Endothelial cell of umbilical vein (primary cell): ENCODE measurements around the gene JMJD6. TPM values are rescaled to one million over a fixed set of nuclear protein-coding genes. Genes with fewer than 3 reads are reported as not detected.

ENCODE experiments used
- BruUV-seq: library from RNA; stranded (reverse); fragments of 400-500 nt; replicated peaks from 2 replicates; lab custom pipeline; 2021; lab: Mats Ljungman, UMichigan
- CTCF ChIA-PET: fragments of 300-600, 350-600 bp; sonication (Branson Sonifier 250); formaldehyde crosslinking; loops from one replicate; lab custom pipeline; 2021; ENCODE audit warnings: antibody characterized with exemption, inconsistent platforms; lab: Charles Lee
- POLR2A ChIA-PET: fragments of 300-600, 350-600 bp; sonication (Branson Sonifier 250); formaldehyde crosslinking; loops from one replicate; lab custom pipeline; 2021; ENCODE audit warnings: antibody characterized with exemption, inconsistent platforms; lab: Charles Lee
- DNase-seq: peaks from one replicate; pipeline ENCODE4 v3.0.0-alpha.2; 2011; ENCODE audit warnings: low read depth, low spot score
- FAIRE-seq: peaks from 2 replicates; lab custom pipeline; 2011; peaks lifted over from hg19 to GRCh38; lab: Jason Lieb, UNC
- H2AFZ ChIP-seq: 2 replicates; pipeline ENCODE4 v1.6.0; 2012; ENCODE audit warnings: low read depth, low read length, control low read depth, inconsistent platforms
- H3K27ac ChIP-seq: 2 replicates; pipeline ENCODE4 v1.5.1; 2011; ENCODE audit warnings: low read depth, mild to moderate bottlenecking, control low read depth, low read length, moderate library complexity; ENCODE audit not compliant: insufficient read depth
- H3K27me3 ChIP-seq, 2 experiments: 2 replicates each; pipeline versions ENCODE4 v1.6.0 to v1.6.1; 2011; ENCODE audit warnings: low read length in 2 of 2, mixed read lengths in 1 of 2; ENCODE audit not compliant: control insufficient read depth in 2 of 2, insufficient read depth in 2 of 2
- H3K36me3 ChIP-seq, 2 experiments: 2 replicates in 1 of 2; 3 replicates in 1 of 2; pipeline ENCODE4 v1.5.1; 2011; ENCODE audit warnings: low read length in 2 of 2, mild to moderate bottlenecking in 1 of 2, moderate library complexity in 1 of 2; ENCODE audit not compliant: control insufficient read depth in 2 of 2, insufficient read depth in 2 of 2; ENCODE audit errors: extremely low read depth in 1 of 2
- H3K4me1 ChIP-seq: 3 replicates; pipeline ENCODE4 v1.5.1; 2011; ENCODE audit warnings: mild to moderate bottlenecking, low read length; ENCODE audit not compliant: control insufficient read depth, insufficient read depth; ENCODE audit errors: extremely low read depth
- H3K4me2 ChIP-seq: 2 replicates; pipeline ENCODE4 v1.6.1; 2011; ENCODE audit warnings: low read length, control low read depth, mixed read lengths; ENCODE audit not compliant: insufficient read depth
- H3K4me3 ChIP-seq, 3 experiments: fragments of 200-600 bp in 1 of 3; sonication (generic), shearing (Covaris generic) in 1 of 3; replicated peaks in 1 of 3; 2 replicates each; pipeline ENCODE4 v1.5.1; 2011 to 2016; ENCODE audit warnings: control low read depth in 3 of 3, low read length in 3 of 3, mild to moderate bottlenecking in 2 of 3, inconsistent platforms in 1 of 3, low read depth in 1 of 3, moderate library complexity in 1 of 3; ENCODE audit not compliant: insufficient read depth in 1 of 3
- H3K79me2 ChIP-seq: 2 replicates; pipeline ENCODE4 v1.6.0; 2012; ENCODE audit warnings: low read length, inconsistent platforms; ENCODE audit not compliant: control insufficient read depth, insufficient read depth
- H3K9ac ChIP-seq: replicated peaks from 2 replicates; pipeline ENCODE3; 2011; ENCODE audit warnings: low read length, control low read depth; ENCODE audit not compliant: insufficient read depth; ENCODE audit errors: extremely low read depth
- H3K9me1 ChIP-seq: replicated peaks from 3 replicates; pipeline ENCODE4 v1.6.0; 2011; ENCODE audit warnings: mild to moderate bottlenecking, low read length; ENCODE audit not compliant: control insufficient read depth, insufficient read depth; ENCODE audit errors: extremely low read depth
- H3K9me3 ChIP-seq: replicated peaks from 2 replicates; pipeline ENCODE4 v1.5.1; 2012; ENCODE audit warnings: low read length, inconsistent platforms; ENCODE audit not compliant: control insufficient read depth, insufficient read depth
- H4K20me1 ChIP-seq: replicated peaks from 2 replicates; pipeline ENCODE3; 2011; ENCODE audit warnings: mild to moderate bottlenecking, low read length; ENCODE audit not compliant: control insufficient read depth, insufficient read depth; ENCODE audit errors: extremely low read depth
- CTCF ChIP-seq, 2 donors: IDR thresholded peaks; 1 replicate in 1 of 2; 2 replicates in 1 of 2; pipeline ENCODE4 v1.5.1; 2011; ENCODE audit warnings: low read length in 2 of 2, mild to moderate bottlenecking in 2 of 2, moderate library complexity in 2 of 2, control low read depth in 1 of 2, inconsistent platforms in 1 of 2, low read depth in 1 of 2; ENCODE audit not compliant: insufficient read depth in 1 of 2; ENCODE audit errors: extremely low read depth in 1 of 2
- EZH2 ChIP-seq: IDR thresholded peaks from 2 replicates; pipeline ENCODE4 v1.6.1; 2012; ENCODE audit warnings: borderline replicate concordance, low read depth, mild to moderate bottlenecking, moderate library complexity, low read length, inconsistent platforms; ENCODE audit not compliant: severe bottlenecking
- FOS ChIP-seq: IDR thresholded peaks from 2 replicates; pipeline ENCODE4 v1.6.1; 2011; ENCODE audit warnings: mild to moderate bottlenecking, low read length, moderate library complexity, borderline replicate concordance; ENCODE audit not compliant: insufficient read depth
- GATA2 ChIP-seq: IDR thresholded peaks from 2 replicates; pipeline ENCODE4 v1.7.0; 2011; ENCODE audit warnings: low read depth, mild to moderate bottlenecking, moderate library complexity, mixed read lengths, low read length; ENCODE audit not compliant: insufficient read length, insufficient read depth
- JUN ChIP-seq: IDR thresholded peaks from 2 replicates; pipeline ENCODE4 v1.6.1; 2011; ENCODE audit warnings: borderline replicate concordance, low read depth; ENCODE audit not compliant: insufficient read length, insufficient read depth
- MAX ChIP-seq: IDR thresholded peaks from 2 replicates; pipeline ENCODE4 v1.6.1; 2011; ENCODE audit not compliant: insufficient read depth, insufficient read length
- MYC ChIP-seq: IDR thresholded peaks from one replicate; pipeline ENCODE4 v1.6.1; 2011; ENCODE audit warnings: mild to moderate bottlenecking, low read depth, low read length
- POLR2A ChIP-seq: IDR thresholded peaks from 2 replicates; pipeline ENCODE4 v1.6.1; 2012; ENCODE audit warnings: low read depth, mild to moderate bottlenecking, control low read depth, low read length
- POLR2AphosphoS5 ChIP-seq: IDR thresholded peaks from 2 replicates; pipeline ENCODE4 v1.6.1; 2012; ENCODE audit warnings: low read depth, mild to moderate bottlenecking, control low read depth, low read length, moderate library complexity; ENCODE audit not compliant: insufficient read depth
- dilution Hi-C: fragments of 300-500 bp; cut with MboI; formaldehyde crosslinking; loops from one replicate; pipeline ENCODE4 v1.15.0; 2019; ENCODE audit warnings: low sequenced_read_pairs; ENCODE audit not compliant: extremely low pct_ligation_motif_present
- intact Hi-C: fragments of 100-400 bp; cut with micrococcal nuclease; formaldehyde crosslinking; loops from one replicate; pipeline ENCODE4 v1.10.0; 2022
- polyA plus RNA-seq, 4 experiments: library from polyadenylated mRNA; depleted of rRNA in 3 of 4; stranded (reverse) in 3 of 4; unstranded in 1 of 4; fragments of >200 nt; gene quantifications; 2 replicates each; pipeline versions ENCODE4 v1.2.1 to v1.2.3, GENCODE V29; 2011 to 2012; ENCODE audit warnings: missing spikeins in 1 of 4
- total RNA-seq: library from RNA; stranded (reverse); gene quantifications from 2 replicates; pipeline ENCODE4 v1.2.3, GENCODE V29; 2021

The JMJD6 gene
- total and polyA plus RNA-seq, 2 donors (not counting 3 experiments of a cell fraction or from before 2014, with no cell fraction given) = 19.8 to 36.6 TPM

DNA sequence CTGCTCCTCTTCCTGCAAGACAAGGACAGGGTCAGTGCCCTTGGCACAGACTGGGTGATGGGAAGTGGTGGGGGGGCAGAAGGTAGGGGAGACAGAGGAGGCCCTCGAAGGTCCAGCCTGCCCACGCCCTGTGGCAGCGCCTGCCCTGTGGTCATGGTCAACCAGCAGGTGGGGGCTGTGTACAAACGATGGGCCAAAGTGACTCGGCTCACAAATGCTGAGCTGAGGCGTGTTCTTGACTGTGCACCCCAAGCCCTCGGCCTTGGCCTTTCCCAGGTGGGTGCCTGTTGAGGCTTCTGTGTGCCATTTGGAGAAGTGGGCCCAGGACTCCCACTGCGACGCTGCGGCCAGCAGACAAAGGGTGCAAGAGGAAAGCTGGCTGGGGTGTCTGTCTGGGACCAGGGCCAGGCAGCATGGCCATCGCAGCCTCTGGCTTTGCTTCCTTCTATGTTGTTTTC is 38.2 kb downstream of the JMJD6 start:
- H3K9me3 ChIP-seq = no peaks in the 10 kb centered on the region
- H3K27ac ChIP-seq = peak overlapping the region; percentile 10
- H3K4me3 ChIP-seq = no peak overlapping the region
- H2AFZ ChIP-seq = no peak overlapping the region
- peaks cover 0 to 5% of the 10 kb centered on the region in 2 experiments for H3K36me3 ChIP-seq
- H3K4me1 ChIP-seq = peaks cover 14% of the 10 kb centered on the region
- intact Hi-C loops (no loop called here), dilution Hi-C loops (no loop called here)
- peaks cover 5% of the 10 kb centered on the region for H3K79me2 ChIP-seq
- CTCF ChIA-PET = interaction anchor here (0.8 to 1.5 kb wide), 8 partner anchors 14 to 110 kb away, joined by 3 to 9 read pairs (median 6); partner anchors contain the start of gene MXRA7
- no peak overlapping the region for H3K4me2 ChIP-seq
- H3K9ac ChIP-seq = no peak overlapping the region
- POLR2A ChIA-PET = no interaction called here
- BruUV-seq = no TSS peak
- TF ChIP-seq GATA2 (no peak), FOS (no peak), MAX (no peak), EZH2 (no peak), CTCF (IDR thresholded peaks at IDR 0.05; ENCODE audit: extremely low read depth in 1 of 2, insufficient read depth in 1 of 2, low read depth in 1 of 2, low read length in 2 of 2) (no peak), MYC (no peak), JUN (no peak), POLR2A (no peak), POLR2AphosphoS5 (no peak)
- no peaks in the 10 kb centered on the region for H3K9me1 ChIP-seq
- DNase-seq = no peak
- H4K20me1 ChIP-seq = no peaks in the 10 kb centered on the region
- no peaks in the 10 kb centered on the region for H3K27me3 ChIP-seq
- peak; percentile 49 for FAIRE-seq
